GM12872 (cell line): Measurements from ENCODE around the gene PHACTR2.

Experiments used
- CTCF ChIP-seq: IDR thresholded peaks from 3 replicates; pipeline ENCODE4 v1.5.1; 2011; ENCODE audit warnings: low read depth, mild to moderate bottlenecking, low read length, moderate library complexity; ENCODE audit not compliant: insufficient read depth

PHACTR2 gene

GRCh38 chr6:143726015-143726647 lies 48.4 kb downstream of the PHACTR2 start:
- no peak for TF ChIP-seq CTCF

GRCh38 chr6:143727035-143727434 lies 49.3 kb downstream of the PHACTR2 start:
- TF ChIP-seq CTCF: no peak

GRCh38 chr6:143731789-143732188 lies 54.0 kb downstream of the PHACTR2 start:
- TF ChIP-seq CTCF: no peak

DNA sequence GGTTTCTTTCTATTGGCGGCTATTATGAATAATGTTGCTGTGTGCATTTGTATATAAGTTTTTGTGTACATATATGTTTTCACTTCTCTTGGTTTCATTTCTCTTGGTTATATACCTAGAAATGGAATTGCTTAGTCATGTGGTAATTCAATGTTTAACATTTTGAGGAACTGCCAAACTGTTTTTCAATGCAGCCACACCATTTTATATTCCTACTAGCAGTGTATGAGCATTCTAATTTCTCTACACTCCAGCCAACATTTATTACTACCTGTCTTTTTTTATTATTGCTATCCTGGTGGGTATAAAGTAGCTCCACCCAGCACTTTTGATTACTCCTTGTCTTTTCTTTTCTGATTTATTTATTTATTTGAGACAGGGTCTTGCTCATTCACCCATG lies 54.8 kb downstream of the PHACTR2 start:
- no peak for TF ChIP-seq CTCF

GRCh38 chr6:143733510-143733909 lies 55.7 kb downstream of the PHACTR2 start:
- TF ChIP-seq CTCF: no peak

DNA sequence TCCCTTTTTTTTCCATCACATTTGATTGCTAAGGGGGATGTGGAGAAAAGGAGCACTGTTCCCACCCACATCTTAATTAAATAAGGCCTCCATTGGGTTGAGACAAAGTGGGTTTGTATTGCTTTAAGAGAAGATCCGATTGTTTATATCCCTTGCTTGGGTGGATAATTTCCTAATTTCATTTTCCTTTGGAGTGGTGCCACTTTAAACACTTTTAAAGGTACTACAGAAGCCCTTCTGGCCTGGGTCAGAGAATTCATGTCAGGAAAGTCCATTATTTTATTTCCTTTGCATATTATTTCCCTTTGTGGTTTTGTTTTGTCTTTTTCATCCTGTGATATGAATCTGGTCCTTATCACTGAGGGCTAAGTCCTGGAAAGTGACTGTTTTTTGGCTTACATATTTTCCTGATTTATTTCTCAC lies 56.9 kb downstream of the PHACTR2 start:
- TF ChIP-seq CTCF: no peak

DNA sequence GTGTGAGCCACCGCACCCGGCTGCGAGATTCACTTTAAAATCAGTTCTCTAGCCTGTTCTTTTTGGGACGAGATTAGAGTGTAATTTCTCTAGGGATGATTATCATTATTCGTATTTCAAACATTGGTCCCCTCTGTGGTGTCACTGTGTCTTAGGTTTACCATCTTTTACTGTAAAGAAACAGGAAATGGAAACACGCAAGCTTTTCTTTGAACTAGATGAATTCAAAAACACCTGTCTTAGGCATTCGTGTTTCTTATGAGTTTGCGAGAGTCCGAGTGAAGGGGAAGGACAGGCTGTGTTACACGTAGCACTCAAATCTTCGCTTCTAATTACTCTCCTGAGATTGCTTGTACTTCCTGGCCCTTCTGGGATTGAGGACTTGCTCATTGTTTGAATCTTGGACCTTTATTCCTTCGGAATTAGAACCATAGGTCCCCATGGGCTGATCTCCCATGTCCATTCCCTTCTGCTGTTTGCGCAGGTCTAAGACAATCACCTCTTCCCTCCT lies 61.6 kb downstream of the PHACTR2 start:
- no peak for TF ChIP-seq CTCF
